HCT116 (cell line): ENCODE results near the gene PHF19. TPM values are rescaled to one million over a fixed set of nuclear protein-coding genes. Genes with fewer than 3 reads are reported as not detected.

Experiments used
- ATAC-seq: fragments of 200-7000 bp; cut with Tn5 transposase; 2 replicates; pipeline ENCODE4 v1.9.1; 2020; ENCODE audit warnings: mild to moderate bottlenecking, moderate library complexity
- BruUV-seq: library from RNA; stranded (reverse); fragments of 400-500 nt; replicated peaks from 2 replicates; lab custom pipeline; 2021; lab: Mats Ljungman, UMichigan
- CTCF ChIA-PET: fragments of 300-600 bp; sonication (Branson Sonifier 250); formaldehyde crosslinking; loops from one replicate; lab custom pipeline; 2021; ENCODE audit warnings: antibody characterized with exemption; lab: Charles Lee
- POLR2A ChIA-PET: fragments of 300-600, 350-600 bp; sonication (Branson Sonifier 250); formaldehyde crosslinking; loops from one replicate; lab custom pipeline; 2021; ENCODE audit warnings: antibody characterized with exemption; lab: Charles Lee
- RAD21 ChIA-PET, 2 experiments: fragments of 300-600 bp; sonication (Branson Sonifier 250); formaldehyde crosslinking; loops; one replicate each; lab custom pipeline; 2023; ENCODE audit warnings: low total read pairs in 2 of 2; ENCODE audit not compliant: uncharacterized antibody in 2 of 2, unreplicated experiment in 2 of 2, low non-redundant PET in 1 of 2; lab: Charles Lee
- DNase-seq: peaks from one replicate; pipeline ENCODE4 v3.0.0-alpha.2; 2010; ENCODE audit warnings: low read depth, low spot score
- H2AFZ ChIP-seq: fragments of 200-600 bp; shearing (Covaris generic), sonication (generic); 2 replicates; pipeline ENCODE4 v1.6.1; 2017; ENCODE audit warnings: low read depth, mixed run types, mixed read lengths, antibody characterized with exemption, low read length; ENCODE audit not compliant: poor library complexity, severe bottlenecking
- H3K27ac ChIP-seq: 2 replicates; pipeline ENCODE4 v1.5.1; 2012; ENCODE audit warnings: low read depth, low read length
- H3K27me3 ChIP-seq: fragments of 200-600 bp; sonication (generic); 2 replicates; pipeline ENCODE4 v1.6.1; 2016; ENCODE audit warnings: mixed run types, low read length, mixed read lengths; ENCODE audit not compliant: insufficient read depth
- H3K36me3 ChIP-seq, 2 experiments: fragments of 200-500 bp in 1 of 2; fragments of 200-600 bp in 1 of 2; sonication (Bioruptor generic) in 1 of 2; sonication (generic) in 1 of 2; 2 replicates each; pipeline versions ENCODE4 v1.5.1 to v1.6.1; 2014 to 2016; ENCODE audit warnings: low read length in 2 of 2, inconsistent platforms in 1 of 2, mixed read lengths in 1 of 2, mixed run types in 1 of 2; ENCODE audit not compliant: insufficient read depth in 2 of 2, control insufficient read depth in 1 of 2
- H3K4me1 ChIP-seq, 2 experiments: fragments of 200-600 bp in 1 of 2; sonication (generic) in 1 of 2; 2 replicates each; pipeline versions ENCODE4 v1.5.1 to v1.6.1; 2012 to 2017; ENCODE audit warnings: low read length in 2 of 2, inconsistent platforms in 1 of 2, mild to moderate bottlenecking in 1 of 2, mixed read lengths in 1 of 2, mixed run types in 1 of 2, moderate library complexity in 1 of 2; ENCODE audit not compliant: insufficient read depth in 2 of 2, control insufficient read depth in 1 of 2
- H3K4me2 ChIP-seq: fragments of 200-600 bp; sonication (generic); 2 replicates; pipeline ENCODE4 v1.6.1; 2017; ENCODE audit warnings: mixed run types, low read length, mixed read lengths
- H3K4me3 ChIP-seq, 2 experiments: fragments of 200-600 bp in 1 of 2; sonication (generic) in 1 of 2; replicated peaks in 1 of 2; 2 replicates each; pipeline ENCODE4 v1.5.1; 2011 to 2016; ENCODE audit warnings: low read length in 2 of 2, control low read depth in 1 of 2, low read depth in 1 of 2, mild to moderate bottlenecking in 1 of 2, mixed read lengths in 1 of 2, mixed run types in 1 of 2
- H3K79me2 ChIP-seq: fragments of 200-600 bp; sonication (generic); 2 replicates; pipeline ENCODE4 v1.6.1; 2017; ENCODE audit warnings: mild to moderate bottlenecking, mixed run types, low read length, moderate library complexity, mixed read lengths; ENCODE audit not compliant: insufficient read depth
- H3K9ac ChIP-seq: fragments of 200-600 bp; sonication (generic); 2 replicates; pipeline ENCODE4 v1.6.1; 2016; ENCODE audit warnings: low read length, mixed read lengths
- H3K9me2 ChIP-seq: fragments of 200-600 bp; sonication (generic), shearing (Covaris generic); 2 replicates; pipeline ENCODE4 v1.6.1; 2017; ENCODE audit warnings: mixed run types, mild to moderate bottlenecking, moderate library complexity; ENCODE audit not compliant: insufficient read depth
- H3K9me3 ChIP-seq, 2 experiments: fragments of 200-500 bp in 1 of 2; fragments of 200-600 bp in 1 of 2; sonication (Bioruptor generic) in 1 of 2; sonication (generic) in 1 of 2; 2 replicates each; pipeline ENCODE4 v1.6.1; 2014 to 2017; ENCODE audit warnings: low read length in 2 of 2, mixed read lengths in 2 of 2, inconsistent platforms in 1 of 2, low read depth in 1 of 2, mild to moderate bottlenecking in 1 of 2, mixed run types in 1 of 2, moderate library complexity in 1 of 2; ENCODE audit not compliant: control insufficient read depth in 1 of 2, insufficient read depth in 1 of 2
- H4K20me1 ChIP-seq: fragments of 200-600 bp; sonication (generic), shearing (Covaris generic); 2 replicates; pipeline ENCODE4 v1.6.1; 2017; ENCODE audit warnings: mixed run types, mild to moderate bottlenecking, moderate library complexity; ENCODE audit not compliant: insufficient read depth
- EGR1 ChIP-seq: IDR thresholded peaks from 2 replicates; pipeline ENCODE4 v1.6.1; 2012; ENCODE audit warnings: low read depth
- POLR2A ChIP-seq: IDR thresholded peaks from 2 replicates; pipeline ENCODE4 v1.7.0; 2011; ENCODE audit warnings: borderline replicate concordance; ENCODE audit not compliant: insufficient read depth, insufficient read length; ENCODE audit errors: extremely low read depth
- POLR2AphosphoS5 ChIP-seq: IDR thresholded peaks from 2 replicates; pipeline ENCODE4 v1.6.1; 2011; ENCODE audit warnings: mild to moderate bottlenecking, low read depth, low read length, moderate library complexity
- RAD21 ChIP-seq: IDR thresholded peaks from 2 replicates; pipeline ENCODE4 v1.6.1; 2012; ENCODE audit warnings: low read depth, mild to moderate bottlenecking
- REST ChIP-seq: IDR thresholded peaks from 2 replicates; pipeline ENCODE4 v1.6.1; 2012; ENCODE audit warnings: low read depth
- SIN3A ChIP-seq: IDR thresholded peaks from 2 replicates; pipeline ENCODE4 v1.6.1; 2012; ENCODE audit warnings: low read depth
- SRF ChIP-seq: IDR thresholded peaks from 2 replicates; pipeline ENCODE4 v1.6.1; 2012; ENCODE audit warnings: low read depth
- YY1 ChIP-seq: IDR thresholded peaks from 2 replicates; pipeline ENCODE4 v1.6.1; 2011; ENCODE audit warnings: low read length, low read depth, moderate library complexity, mild to moderate bottlenecking; ENCODE audit not compliant: insufficient replicate concordance; ENCODE audit errors: extremely low read depth
- intact Hi-C: fragments of 100-400 bp; cut with micrococcal nuclease; formaldehyde crosslinking; loops from 2 replicates; pipeline ENCODE4 v1.10.0; 2022
- total RNA-seq: library from RNA; stranded (reverse); gene quantifications from one replicate; pipeline ENCODE4 v1.2.1, GENCODE V29; 2021; ENCODE audit not compliant: unreplicated experiment

Gene PHF19
- total RNA-seq, 1 experiment from 2014 or later = 74.0 TPM

- intact Hi-C loops = loop anchor here (5.0 kb wide), 1 partner anchor 60 kb away; no protein-coding TSS in a partner anchor
- CTCF ChIA-PET = no interaction called here
- Histone ChIP-seq H3K4me1 (peaks cover 47 to 62% of the 10 kb centered on the region in 2 experiments), H3K4me2 (peak overlapping the region; percentile 96), H2AFZ (peak overlapping the region; percentile 4), H3K4me3 (peak overlapping the region; percentile 45 to 72), H3K27me3 (no peaks in the 10 kb centered on the region), H3K9me2 (no peaks in the 10 kb centered on the region), H4K20me1 (no peaks in the 10 kb centered on the region), H3K79me2 (peaks cover 19% of the 10 kb centered on the region), H3K9ac (peak overlapping the region; percentile 84), H3K27ac (peak overlapping the region; percentile 92), H3K36me3 (peaks cover 0 to 12% of the 10 kb centered on the region in 2 experiments; a peak in 1 of 4 replicates), H3K9me3 (no peaks in the 10 kb centered on the region)
- DNase-seq (no peak), ATAC-seq (peak; percentile 36)
- POLR2A ChIA-PET = no interaction called here
- TF ChIP-seq EGR1 = no peak
- TF ChIP-seq REST = no peak
- no peak for TF ChIP-seq RAD21
- peak; percentile 79 for TF ChIP-seq YY1
- TF ChIP-seq POLR2AphosphoS5 = peak; percentile 52
- no peak for TF ChIP-seq SRF
- TF ChIP-seq SIN3A = no peak
- TF ChIP-seq POLR2A = peak; percentile 20
- RAD21 ChIA-PET = no interaction called here
- BruUV-seq = TSS peak; percentile 69
Observed at GRCh38 chr9:120877276-120878034, 467 bp upstream of the PHF19 start.
